GM23338 (cell line): ENCODE results near the gene HECTD2. TPM values are rescaled to one million over a fixed set of nuclear protein-coding genes. Genes with fewer than 3 reads are reported as not detected.

Experiments
- ATAC-seq: fragments of 200-7000 bp; cut with Tn5 transposase; 3 replicates; pipeline ENCODE4 v1.9.1; 2020
- DNase-seq: peaks from one replicate; pipeline ENCODE4 v3.0.0-alpha.2; 2015; ENCODE audit warnings: low spot score
- H2AFZ ChIP-seq: fragments of 200-600 bp; sonication (generic); 2 replicates; pipeline ENCODE4 v1.8.0; 2016; ENCODE audit warnings: antibody characterized with exemption, mild to moderate bottlenecking, moderate library complexity
- H3F3A ChIP-seq: fragments of 200-600 bp; sonication (generic); replicated peaks from 2 replicates; pipeline ENCODE4 v1.8.0; 2017; ENCODE audit warnings: antibody characterized with exemption, mixed run types, low read depth
- H3K27ac ChIP-seq: fragments of 200-600 bp; sonication (generic); 2 replicates; pipeline ENCODE4 v1.6.1; 2016; ENCODE audit warnings: low read depth
- H3K27me3 ChIP-seq: fragments of 200-600 bp; sonication (generic); 2 replicates; pipeline ENCODE4 v1.8.0; 2016; ENCODE audit warnings: mild to moderate bottlenecking, mixed run types, moderate library complexity; ENCODE audit not compliant: insufficient read depth
- H3K36me3 ChIP-seq: fragments of 200-600 bp; sonication (generic); 2 replicates; pipeline ENCODE4 v1.8.0; 2016; ENCODE audit warnings: mild to moderate bottlenecking; ENCODE audit not compliant: insufficient read depth
- H3K4me1 ChIP-seq: fragments of 200-600 bp; sonication (generic); 2 replicates; pipeline ENCODE4 v1.8.0; 2016; ENCODE audit warnings: mild to moderate bottlenecking, moderate library complexity; ENCODE audit not compliant: insufficient read depth
- H3K4me2 ChIP-seq: fragments of 200-600 bp; sonication (generic); 2 replicates; pipeline ENCODE4 v1.7.1; 2017; ENCODE audit warnings: mixed run types
- H3K4me3 ChIP-seq: fragments of 200-600 bp; sonication (generic); 2 replicates; pipeline ENCODE4 v1.6.1; 2016; ENCODE audit warnings: mixed run types
- H3K79me2 ChIP-seq: fragments of 200-600 bp; sonication (generic); replicated peaks from 2 replicates; pipeline ENCODE4 v1.8.0; 2017; ENCODE audit warnings: mild to moderate bottlenecking; ENCODE audit not compliant: insufficient read depth
- H3K9me2 ChIP-seq: fragments of 200-600 bp; sonication (generic); 2 replicates; pipeline ENCODE4 v1.8.0; 2017; ENCODE audit not compliant: insufficient read depth
- H4K20me1 ChIP-seq: fragments of 200-600 bp; sonication (generic); replicated peaks from 2 replicates; pipeline ENCODE4 v1.8.0; 2017; ENCODE audit warnings: mild to moderate bottlenecking; ENCODE audit not compliant: insufficient read depth
- H3K27ac Mint-ChIP-seq: 2 replicates; pipeline ENCODE4 v1.8.0; 2020; ENCODE audit warnings: inconsistent platforms, mild to moderate bottlenecking, moderate library complexity, mixed read lengths
- H3K27me3 Mint-ChIP-seq: 3 replicates; pipeline ENCODE4 v1.8.0; 2022; ENCODE audit warnings: low read depth, mild to moderate bottlenecking, moderate library complexity, mixed read lengths, inconsistent platforms; ENCODE audit not compliant: insufficient read depth, poor library complexity
- H3K36me3 Mint-ChIP-seq: 3 replicates; pipeline ENCODE4 v1.8.0; 2021; ENCODE audit warnings: low read depth, mild to moderate bottlenecking, inconsistent platforms, moderate library complexity, mixed read lengths
- H3K4me1 Mint-ChIP-seq: 3 replicates; pipeline ENCODE4 v1.8.0; 2020; ENCODE audit warnings: mild to moderate bottlenecking, inconsistent platforms, mixed read lengths
- H3K4me3 Mint-ChIP-seq: 3 replicates; pipeline ENCODE4 v1.8.0; 2021; ENCODE audit warnings: moderate library complexity, mild to moderate bottlenecking, inconsistent platforms, mixed read lengths
- H3K9me3 Mint-ChIP-seq: 3 replicates; pipeline ENCODE4 v1.8.0; 2020; ENCODE audit warnings: moderate library complexity, mild to moderate bottlenecking, inconsistent platforms, mixed read lengths
- CREB1 ChIP-seq: fragments of 250-450 bp; sonication (Bioruptor Pico); IDR thresholded peaks from 2 replicates; pipeline ENCODE4 v1.5.0; 2020; ENCODE audit warnings: low read depth, mild to moderate bottlenecking, moderate library complexity
- EZH2 ChIP-seq: fragments of 200-600 bp; sonication (generic); IDR thresholded peaks from one replicate; pipeline ENCODE4 v1.8.0; 2017; ENCODE audit warnings: antibody characterized with exemption, mild to moderate bottlenecking, low read depth; ENCODE audit not compliant: unreplicated experiment
- EZH2phosphoT487 ChIP-seq: fragments of 200-600 bp; sonication (generic); IDR thresholded peaks from one replicate; pipeline ENCODE4 v1.8.1; 2018; ENCODE audit warnings: antibody characterized with exemption; ENCODE audit not compliant: unreplicated experiment
- JUNB ChIP-seq: IDR thresholded peaks from one replicate; pipeline ENCODE4 v1.6.1; 2016; ENCODE audit warnings: antibody characterized with exemption; ENCODE audit not compliant: unreplicated experiment
- NANOG ChIP-seq: IDR thresholded peaks from 2 replicates; pipeline ENCODE4 v1.6.1; 2016; ENCODE audit warnings: antibody characterized with exemption, borderline replicate concordance
- POLR2AphosphoS5 ChIP-seq: IDR thresholded peaks from 2 replicates; pipeline ENCODE4 v1.6.1; 2016; ENCODE audit warnings: antibody characterized with exemption, low read depth
- STAT1 ChIP-seq: IDR thresholded peaks from one replicate; pipeline ENCODE4 v1.6.1; 2016; ENCODE audit warnings: antibody characterized with exemption; ENCODE audit not compliant: unreplicated experiment
- ZNF114 ChIP-seq: fragments of 250-450 bp; sonication (Bioruptor Pico); IDR thresholded peaks from 2 replicates; pipeline ENCODE4 v1.5.0; 2020; ENCODE audit warnings: mild to moderate bottlenecking, moderate library complexity
- ZNF331 ChIP-seq: fragments of 250-450 bp; sonication (Bioruptor Pico); IDR thresholded peaks from 2 replicates; pipeline ENCODE4 v1.5.0; 2020; ENCODE audit warnings: low read depth, mild to moderate bottlenecking, moderate library complexity
- polyA plus RNA-seq: library from polyadenylated mRNA; unstranded; fragments of >200 nt; fragmentation: Nextera tagmentation; extraction: Ambion mirVana; gene quantifications from 2 replicates; pipeline ENCODE4 v1.2.1, GENCODE V29; 2016
- total RNA-seq: library from RNA; depleted of rRNA; stranded (reverse); fragments of >200 nt; shearing (Covaris generic); gene quantifications from 2 replicates; pipeline ENCODE4 v1.2.3, GENCODE V29; 2014
- TF ChIP-seq, protein P1 (sequence below), 2 experiments: fragments of 200-600 bp in 1 of 2; sonication (generic) in 1 of 2; conservative IDR thresholded peaks; 2 replicates each; pipeline versions ENCODE4 v1.5.1 to v1.6.1; 2016 to 2017; ENCODE audit warnings: antibody characterized with exemption in 2 of 2, low read depth in 2 of 2, mild to moderate bottlenecking in 2 of 2, moderate library complexity in 1 of 2
- TF ChIP-seq, protein P2 (sequence below): IDR thresholded peaks from one replicate; pipeline ENCODE4 v1.6.1; 2018; ENCODE audit warnings: antibody characterized with exemption; ENCODE audit not compliant: unreplicated experiment
- TF ChIP-seq, protein P3 (sequence below): IDR thresholded peaks from 2 replicates; pipeline ENCODE4 v1.6.1; 2016; ENCODE audit warnings: antibody characterized with exemption
- TF ChIP-seq, protein P4 (sequence below): fragments of 250-450 bp; sonication (Bioruptor Pico); IDR thresholded peaks from 2 replicates; pipeline ENCODE4 v1.5.0; 2020; ENCODE audit warnings: mild to moderate bottlenecking, moderate library complexity

The HECTD2 gene
- total and polyA plus RNA-seq, 2 experiments from 2014 or later, result 8.5 to 14.4 TPM

DNA sequence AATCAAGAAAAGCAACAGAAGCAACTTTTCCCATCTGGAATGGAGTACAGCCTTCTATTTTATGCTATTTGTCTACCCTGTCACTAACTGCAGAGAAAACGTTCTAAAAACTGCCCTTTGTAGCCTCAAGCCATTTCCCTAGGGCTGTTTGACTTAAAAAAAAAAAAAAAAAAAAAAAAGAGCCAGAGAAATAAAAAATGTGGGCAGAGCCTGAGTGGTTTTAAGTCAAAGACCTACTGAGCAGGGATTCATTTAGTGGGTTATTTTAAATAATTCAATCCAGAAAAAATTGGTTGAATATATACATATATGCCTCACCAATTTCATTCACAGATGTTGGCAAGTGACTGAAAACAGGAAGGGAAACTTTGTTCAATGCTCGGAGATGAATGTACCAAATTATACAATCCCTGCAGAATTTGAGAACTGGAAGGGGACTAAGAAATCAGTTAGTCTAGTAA, 147.5 kb downstream of the HECTD2 start:
- Histone ChIP-seq H3K36me3 (no peaks in the 10 kb centered on the region), H3K27ac (no peak overlapping the region), H2AFZ (no peak overlapping the region), H3K4me2 (no peak overlapping the region), H3F3A (no peaks in the 10 kb centered on the region), H3K79me2 (no peaks in the 10 kb centered on the region), H3K9me2 (0 out of 2 replicates have a peak, but pooled peaks cover 7% of the 10 kb centered on the region), H3K4me1 (no peaks in the 10 kb centered on the region), H4K20me1 (no peaks in the 10 kb centered on the region), H3K27me3 (no peaks in the 10 kb centered on the region), H3K4me3 (no peak overlapping the region)
- H3K27me3 Mint-ChIP-seq, result peaks cover 6% of the 10 kb centered on the region
- DNase-seq, result no peak
- peaks cover 18% of the 10 kb centered on the region for H3K36me3 Mint-ChIP-seq
- TF ChIP-seq STAT1 (no peak), ZNF331 (CRISPR knock-in tag) (no peak), EZH2 (no peak), ZNF114 (CRISPR knock-in tag) (no peak), CREB1 (no peak), JUNB (no peak), EZH2phosphoT487 (no peak), POLR2AphosphoS5 (no peak), NANOG (no peak)
- TF ChIP-seq, protein P1, sequence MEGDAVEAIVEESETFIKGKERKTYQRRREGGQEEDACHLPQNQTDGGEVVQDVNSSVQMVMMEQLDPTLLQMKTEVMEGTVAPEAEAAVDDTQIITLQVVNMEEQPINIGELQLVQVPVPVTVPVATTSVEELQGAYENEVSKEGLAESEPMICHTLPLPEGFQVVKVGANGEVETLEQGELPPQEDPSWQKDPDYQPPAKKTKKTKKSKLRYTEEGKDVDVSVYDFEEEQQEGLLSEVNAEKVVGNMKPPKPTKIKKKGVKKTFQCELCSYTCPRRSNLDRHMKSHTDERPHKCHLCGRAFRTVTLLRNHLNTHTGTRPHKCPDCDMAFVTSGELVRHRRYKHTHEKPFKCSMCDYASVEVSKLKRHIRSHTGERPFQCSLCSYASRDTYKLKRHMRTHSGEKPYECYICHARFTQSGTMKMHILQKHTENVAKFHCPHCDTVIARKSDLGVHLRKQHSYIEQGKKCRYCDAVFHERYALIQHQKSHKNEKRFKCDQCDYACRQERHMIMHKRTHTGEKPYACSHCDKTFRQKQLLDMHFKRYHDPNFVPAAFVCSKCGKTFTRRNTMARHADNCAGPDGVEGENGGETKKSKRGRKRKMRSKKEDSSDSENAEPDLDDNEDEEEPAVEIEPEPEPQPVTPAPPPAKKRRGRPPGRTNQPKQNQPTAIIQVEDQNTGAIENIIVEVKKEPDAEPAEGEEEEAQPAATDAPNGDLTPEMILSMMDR (conservative IDR thresholded peaks at IDR 0.05; ENCODE audit: low read depth in 2 of 2), result no peak
- TF ChIP-seq, protein P2, sequence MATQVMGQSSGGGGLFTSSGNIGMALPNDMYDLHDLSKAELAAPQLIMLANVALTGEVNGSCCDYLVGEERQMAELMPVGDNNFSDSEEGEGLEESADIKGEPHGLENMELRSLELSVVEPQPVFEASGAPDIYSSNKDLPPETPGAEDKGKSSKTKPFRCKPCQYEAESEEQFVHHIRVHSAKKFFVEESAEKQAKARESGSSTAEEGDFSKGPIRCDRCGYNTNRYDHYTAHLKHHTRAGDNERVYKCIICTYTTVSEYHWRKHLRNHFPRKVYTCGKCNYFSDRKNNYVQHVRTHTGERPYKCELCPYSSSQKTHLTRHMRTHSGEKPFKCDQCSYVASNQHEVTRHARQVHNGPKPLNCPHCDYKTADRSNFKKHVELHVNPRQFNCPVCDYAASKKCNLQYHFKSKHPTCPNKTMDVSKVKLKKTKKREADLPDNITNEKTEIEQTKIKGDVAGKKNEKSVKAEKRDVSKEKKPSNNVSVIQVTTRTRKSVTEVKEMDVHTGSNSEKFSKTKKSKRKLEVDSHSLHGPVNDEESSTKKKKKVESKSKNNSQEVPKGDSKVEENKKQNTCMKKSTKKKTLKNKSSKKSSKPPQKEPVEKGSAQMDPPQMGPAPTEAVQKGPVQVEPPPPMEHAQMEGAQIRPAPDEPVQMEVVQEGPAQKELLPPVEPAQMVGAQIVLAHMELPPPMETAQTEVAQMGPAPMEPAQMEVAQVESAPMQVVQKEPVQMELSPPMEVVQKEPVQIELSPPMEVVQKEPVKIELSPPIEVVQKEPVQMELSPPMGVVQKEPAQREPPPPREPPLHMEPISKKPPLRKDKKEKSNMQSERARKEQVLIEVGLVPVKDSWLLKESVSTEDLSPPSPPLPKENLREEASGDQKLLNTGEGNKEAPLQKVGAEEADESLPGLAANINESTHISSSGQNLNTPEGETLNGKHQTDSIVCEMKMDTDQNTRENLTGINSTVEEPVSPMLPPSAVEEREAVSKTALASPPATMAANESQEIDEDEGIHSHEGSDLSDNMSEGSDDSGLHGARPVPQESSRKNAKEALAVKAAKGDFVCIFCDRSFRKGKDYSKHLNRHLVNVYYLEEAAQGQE, result no peak
- TF ChIP-seq, protein P3, sequence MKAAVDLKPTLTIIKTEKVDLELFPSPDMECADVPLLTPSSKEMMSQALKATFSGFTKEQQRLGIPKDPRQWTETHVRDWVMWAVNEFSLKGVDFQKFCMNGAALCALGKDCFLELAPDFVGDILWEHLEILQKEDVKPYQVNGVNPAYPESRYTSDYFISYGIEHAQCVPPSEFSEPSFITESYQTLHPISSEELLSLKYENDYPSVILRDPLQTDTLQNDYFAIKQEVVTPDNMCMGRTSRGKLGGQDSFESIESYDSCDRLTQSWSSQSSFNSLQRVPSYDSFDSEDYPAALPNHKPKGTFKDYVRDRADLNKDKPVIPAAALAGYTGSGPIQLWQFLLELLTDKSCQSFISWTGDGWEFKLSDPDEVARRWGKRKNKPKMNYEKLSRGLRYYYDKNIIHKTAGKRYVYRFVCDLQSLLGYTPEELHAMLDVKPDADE, result no peak
- TF ChIP-seq, protein P4, sequence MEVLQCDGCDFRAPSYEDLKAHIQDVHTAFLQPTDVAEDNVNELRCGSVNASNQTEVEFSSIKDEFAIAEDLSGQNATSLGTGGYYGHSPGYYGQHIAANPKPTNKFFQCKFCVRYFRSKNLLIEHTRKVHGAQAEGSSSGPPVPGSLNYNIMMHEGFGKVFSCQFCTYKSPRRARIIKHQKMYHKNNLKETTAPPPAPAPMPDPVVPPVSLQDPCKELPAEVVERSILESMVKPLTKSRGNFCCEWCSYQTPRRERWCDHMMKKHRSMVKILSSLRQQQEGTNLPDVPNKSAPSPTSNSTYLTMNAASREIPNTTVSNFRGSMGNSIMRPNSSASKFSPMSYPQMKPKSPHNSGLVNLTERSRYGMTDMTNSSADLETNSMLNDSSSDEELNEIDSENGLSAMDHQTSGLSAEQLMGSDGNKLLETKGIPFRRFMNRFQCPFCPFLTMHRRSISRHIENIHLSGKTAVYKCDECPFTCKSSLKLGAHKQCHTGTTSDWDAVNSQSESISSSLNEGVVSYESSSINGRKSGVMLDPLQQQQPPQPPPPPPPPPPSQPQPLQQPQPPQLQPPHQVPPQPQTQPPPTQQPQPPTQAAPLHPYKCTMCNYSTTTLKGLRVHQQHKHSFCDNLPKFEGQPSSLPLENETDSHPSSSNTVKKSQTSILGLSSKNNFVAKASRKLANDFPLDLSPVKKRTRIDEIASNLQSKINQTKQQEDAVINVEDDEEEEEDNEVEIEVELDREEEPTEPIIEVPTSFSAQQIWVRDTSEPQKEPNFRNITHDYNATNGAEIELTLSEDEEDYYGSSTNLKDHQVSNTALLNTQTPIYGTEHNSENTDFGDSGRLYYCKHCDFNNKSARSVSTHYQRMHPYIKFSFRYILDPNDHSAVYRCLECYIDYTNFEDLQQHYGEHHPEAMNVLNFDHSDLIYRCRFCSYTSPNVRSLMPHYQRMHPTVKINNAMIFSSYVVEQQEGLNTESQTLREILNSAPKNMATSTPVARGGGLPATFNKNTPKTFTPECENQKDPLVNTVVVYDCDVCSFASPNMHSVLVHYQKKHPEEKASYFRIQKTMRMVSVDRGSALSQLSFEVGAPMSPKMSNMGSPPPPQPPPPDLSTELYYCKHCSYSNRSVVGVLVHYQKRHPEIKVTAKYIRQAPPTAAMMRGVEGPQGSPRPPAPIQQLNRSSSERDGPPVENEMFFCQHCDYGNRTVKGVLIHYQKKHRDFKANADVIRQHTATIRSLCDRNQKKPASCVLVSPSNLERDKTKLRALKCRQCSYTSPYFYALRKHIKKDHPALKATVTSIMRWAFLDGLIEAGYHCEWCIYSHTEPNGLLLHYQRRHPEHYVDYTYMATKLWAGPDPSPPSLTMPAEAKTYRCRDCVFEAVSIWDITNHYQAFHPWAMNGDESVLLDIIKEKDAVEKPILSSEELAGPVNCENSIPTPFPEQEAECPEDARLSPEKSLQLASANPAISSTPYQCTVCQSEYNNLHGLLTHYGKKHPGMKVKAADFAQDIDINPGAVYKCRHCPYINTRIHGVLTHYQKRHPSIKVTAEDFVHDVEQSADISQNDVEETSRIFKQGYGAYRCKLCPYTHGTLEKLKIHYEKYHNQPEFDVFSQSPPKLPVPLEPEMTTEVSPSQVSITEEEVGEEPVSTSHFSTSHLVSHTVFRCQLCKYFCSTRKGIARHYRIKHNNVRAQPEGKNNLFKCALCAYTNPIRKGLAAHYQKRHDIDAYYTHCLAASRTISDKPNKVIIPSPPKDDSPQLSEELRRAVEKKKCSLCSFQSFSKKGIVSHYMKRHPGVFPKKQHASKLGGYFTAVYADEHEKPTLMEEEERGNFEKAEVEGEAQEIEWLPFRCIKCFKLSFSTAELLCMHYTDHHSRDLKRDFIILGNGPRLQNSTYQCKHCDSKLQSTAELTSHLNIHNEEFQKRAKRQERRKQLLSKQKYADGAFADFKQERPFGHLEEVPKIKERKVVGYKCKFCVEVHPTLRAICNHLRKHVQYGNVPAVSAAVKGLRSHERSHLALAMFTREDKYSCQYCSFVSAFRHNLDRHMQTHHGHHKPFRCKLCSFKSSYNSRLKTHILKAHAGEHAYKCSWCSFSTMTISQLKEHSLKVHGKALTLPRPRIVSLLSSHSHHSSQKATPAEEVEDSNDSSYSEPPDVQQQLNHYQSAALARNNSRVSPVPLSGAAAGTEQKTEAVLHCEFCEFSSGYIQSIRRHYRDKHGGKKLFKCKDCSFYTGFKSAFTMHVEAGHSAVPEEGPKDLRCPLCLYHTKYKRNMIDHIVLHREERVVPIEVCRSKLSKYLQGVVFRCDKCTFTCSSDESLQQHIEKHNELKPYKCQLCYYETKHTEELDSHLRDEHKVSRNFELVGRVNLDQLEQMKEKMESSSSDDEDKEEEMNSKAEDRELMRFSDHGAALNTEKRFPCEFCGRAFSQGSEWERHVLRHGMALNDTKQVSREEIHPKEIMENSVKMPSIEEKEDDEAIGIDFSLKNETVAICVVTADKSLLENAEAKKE, result no peak
- peaks cover 23% of the 10 kb centered on the region for H3K9me3 Mint-ChIP-seq
- no peak overlapping the region for H3K27ac Mint-ChIP-seq
- no peaks in the 10 kb centered on the region for H3K4me1 Mint-ChIP-seq
- no peak overlapping the region for H3K4me3 Mint-ChIP-seq
- ATAC-seq, result no peak
